ENCODE results near the gene COL5A2.

- TF ChIP-seq, protein P1, sequence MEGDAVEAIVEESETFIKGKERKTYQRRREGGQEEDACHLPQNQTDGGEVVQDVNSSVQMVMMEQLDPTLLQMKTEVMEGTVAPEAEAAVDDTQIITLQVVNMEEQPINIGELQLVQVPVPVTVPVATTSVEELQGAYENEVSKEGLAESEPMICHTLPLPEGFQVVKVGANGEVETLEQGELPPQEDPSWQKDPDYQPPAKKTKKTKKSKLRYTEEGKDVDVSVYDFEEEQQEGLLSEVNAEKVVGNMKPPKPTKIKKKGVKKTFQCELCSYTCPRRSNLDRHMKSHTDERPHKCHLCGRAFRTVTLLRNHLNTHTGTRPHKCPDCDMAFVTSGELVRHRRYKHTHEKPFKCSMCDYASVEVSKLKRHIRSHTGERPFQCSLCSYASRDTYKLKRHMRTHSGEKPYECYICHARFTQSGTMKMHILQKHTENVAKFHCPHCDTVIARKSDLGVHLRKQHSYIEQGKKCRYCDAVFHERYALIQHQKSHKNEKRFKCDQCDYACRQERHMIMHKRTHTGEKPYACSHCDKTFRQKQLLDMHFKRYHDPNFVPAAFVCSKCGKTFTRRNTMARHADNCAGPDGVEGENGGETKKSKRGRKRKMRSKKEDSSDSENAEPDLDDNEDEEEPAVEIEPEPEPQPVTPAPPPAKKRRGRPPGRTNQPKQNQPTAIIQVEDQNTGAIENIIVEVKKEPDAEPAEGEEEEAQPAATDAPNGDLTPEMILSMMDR (IDR thresholded peaks at IDR 0.05): no peak
- TF ChIP-seq EZH2phosphoT487 (IDR thresholded peaks at IDR 0.05) (no peak), EZH2 (IDR thresholded peaks at IDR 0.05) (no peak)
Measured at GRCh38 chr2:188984680-188985079, 194.9 kb downstream of the COL5A2 start.
